Stimulated activated CD4-positive, alpha-beta T cell treated with anti-CD3 and anti-CD28 coated beads, Interleukin-2, amount 100 ng/mL, for 24 hours (primary cell): ENCODE results near the gene KRTAP5-2.
"Not testable (repeated sequence)": the region's sequence is repeated elsewhere in the genome, so short reads cannot be mapped to it uniquely, and the experiment has no call there.

ENCODE experiments used
- DNase-seq, 2 donors: peaks; one replicate each; pipeline ENCODE4 v3.0.0-alpha.2; 2020

The KRTAP5-2 gene

GRCh38 chr11:1586699-1587098, 11.4 kb downstream of the KRTAP5-2 start:
- DNase-seq = no peak

DNA sequence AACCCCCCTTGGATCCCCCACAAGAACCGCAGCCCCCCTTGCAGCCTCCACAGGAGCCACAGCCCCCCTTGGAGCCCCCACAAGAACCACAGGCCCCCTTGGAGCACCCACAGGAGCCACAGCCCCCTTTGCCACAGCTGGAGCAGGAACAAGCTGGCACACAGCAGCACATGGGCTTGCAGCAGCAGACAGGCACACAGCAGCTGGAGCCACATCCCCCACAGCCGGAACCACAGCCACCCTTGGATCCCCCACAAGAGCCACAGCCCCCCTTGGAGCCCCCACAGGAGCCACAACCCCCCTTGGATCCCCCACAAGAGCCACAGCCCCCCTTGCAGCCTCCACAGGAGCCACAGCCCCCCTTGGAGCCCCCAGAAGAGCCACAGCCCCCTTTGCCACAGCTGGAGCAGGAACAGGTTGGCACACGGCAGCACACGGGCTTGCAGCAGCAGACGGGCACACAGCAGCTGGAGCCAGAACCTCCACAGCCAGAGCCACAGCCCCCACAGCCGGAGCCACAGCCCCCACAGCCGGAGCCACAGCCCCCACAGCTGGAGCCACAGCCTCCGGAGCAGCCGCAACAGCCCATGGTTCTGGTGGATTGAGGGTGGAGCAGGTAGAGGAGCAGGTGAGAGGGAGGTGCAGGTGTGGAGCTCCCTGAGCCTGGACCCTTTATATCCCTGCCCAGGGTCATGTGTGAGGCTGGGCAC, 13.3 kb downstream of the KRTAP5-2 start, which contains the start of gene KRTAP5-1:
Gene KRTAP5-1, minus strand, starts transcription at position 623 of the 710 bp plus-strand sequence. Its CDS starts 34 bp downstream, at position 589.
- DNase-seq = not testable (repeated sequence)

GRCh38 chr11:1582909-1583308, 15.2 kb downstream of the KRTAP5-2 start:
- DNase-seq = not testable (repeated sequence)

DNA sequence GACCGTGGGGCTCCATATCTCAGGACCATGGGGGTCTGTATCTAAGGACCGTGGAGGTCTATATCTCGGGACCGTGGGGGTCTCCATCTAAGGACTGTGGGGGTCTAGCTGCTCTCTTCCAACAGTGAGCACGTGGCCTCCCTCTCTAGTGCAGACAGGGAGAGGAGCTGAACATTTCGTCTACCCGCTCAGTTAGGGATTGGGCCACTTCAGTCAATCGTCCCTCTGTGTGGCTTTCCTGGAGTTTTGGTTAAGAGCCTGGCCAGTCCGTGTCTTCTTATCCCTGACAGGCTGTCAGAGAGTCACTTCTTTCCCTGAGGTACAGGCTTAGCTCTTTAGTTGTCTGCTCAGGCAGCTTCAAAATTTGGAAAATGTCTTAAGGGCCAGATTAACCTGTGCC, 16.1 kb downstream of the KRTAP5-2 start:
- no peak for DNase-seq

DNA sequence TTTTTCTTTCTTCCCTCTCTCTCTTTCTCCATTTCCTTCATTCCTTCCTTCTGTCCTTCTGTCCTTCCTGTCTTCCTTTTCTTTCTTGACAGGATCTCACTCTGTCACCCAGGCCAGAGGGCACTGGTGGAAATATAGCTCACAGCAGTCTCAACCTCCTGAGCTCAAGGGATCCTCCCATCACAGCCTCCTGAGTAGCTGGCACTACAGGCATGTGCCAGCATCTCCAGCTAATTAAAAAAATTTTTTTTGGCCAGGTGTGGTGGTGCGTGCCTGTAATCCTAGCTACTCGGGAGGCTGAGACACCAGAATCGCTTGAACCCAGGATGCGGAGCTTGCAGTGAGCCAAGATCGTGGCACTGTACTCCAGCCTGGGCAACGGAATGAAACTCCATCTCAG, 21.3 kb downstream of the KRTAP5-2 start:
- DNase-seq = no peak

DNA sequence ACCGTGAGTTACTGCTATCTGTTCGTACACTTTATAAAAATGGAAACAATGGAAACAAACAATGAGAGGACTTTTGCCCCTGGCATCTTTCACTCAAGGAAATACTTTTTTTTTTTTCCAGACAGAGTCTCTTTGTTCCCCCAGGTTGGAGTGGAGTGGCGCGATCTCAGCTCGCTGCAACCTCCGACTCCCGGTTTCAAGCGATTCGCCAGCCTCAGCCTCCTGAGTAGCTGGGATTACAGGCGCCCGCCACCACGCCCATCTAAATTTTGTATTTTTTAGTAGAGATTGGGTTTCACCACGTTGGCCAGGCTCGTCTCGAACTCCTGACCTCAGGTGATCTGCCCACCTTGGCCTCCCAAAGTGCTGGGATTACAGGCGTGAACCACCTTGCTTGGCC, 22.3 kb downstream of the KRTAP5-2 start:
- DNase-seq = not testable (repeated sequence)

DNA sequence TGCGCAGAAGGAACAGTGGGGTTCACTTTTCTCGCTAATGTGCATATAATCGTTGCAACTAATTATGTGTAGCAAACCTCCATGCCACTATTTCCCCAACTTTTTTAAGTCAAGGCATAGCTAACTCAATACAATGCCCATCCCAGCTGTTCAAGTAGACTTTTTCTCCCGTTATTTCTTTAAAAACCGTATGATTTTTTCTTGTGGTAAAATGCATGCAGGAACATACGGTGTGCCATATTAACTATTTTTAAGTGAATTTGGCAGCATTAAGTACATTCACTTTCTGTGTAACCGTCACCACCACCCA, 23.2 kb downstream of the KRTAP5-2 start:
- no peak for DNase-seq

DNA sequence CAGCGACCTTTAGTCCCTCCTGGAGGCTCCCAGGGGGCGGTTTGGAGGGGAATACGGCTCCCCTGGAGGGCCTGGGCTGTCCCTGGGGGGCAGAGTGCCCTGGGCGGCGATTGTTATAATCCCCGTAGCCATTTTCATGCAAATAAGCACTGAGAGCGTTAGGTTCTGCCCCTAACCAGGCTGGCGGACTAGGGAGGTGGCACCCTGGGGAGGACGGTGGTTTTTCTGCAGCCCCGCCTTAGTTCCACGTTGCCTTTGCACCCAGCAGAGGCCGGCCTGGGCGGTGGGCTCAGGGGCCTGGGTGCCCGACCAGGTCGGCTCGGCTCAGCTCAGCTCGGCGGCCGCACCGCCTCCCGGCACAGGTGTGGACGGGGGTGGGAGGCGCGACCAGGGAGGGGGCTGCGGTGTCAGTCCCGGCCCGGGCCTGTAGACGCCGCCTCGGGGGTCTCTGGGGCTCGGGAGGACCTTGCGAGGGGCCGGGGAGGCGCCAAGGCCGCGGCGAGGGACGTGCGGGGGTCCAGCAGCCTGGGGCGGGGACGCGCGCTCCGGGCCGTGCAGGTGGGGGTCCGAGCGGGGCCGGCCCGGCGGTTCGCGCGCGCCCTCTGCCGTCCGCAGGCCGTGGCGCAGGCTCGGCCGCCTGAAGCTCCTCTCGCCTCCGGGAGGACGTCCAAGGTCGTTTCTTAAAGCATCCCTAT, 23.7 kb downstream of the KRTAP5-2 start:
- peak; percentile 67 to 68 for DNase-seq

GRCh38 chr11:1573903-1574237, 24.2 kb downstream of the KRTAP5-2 start:
- no peak for DNase-seq

DNA sequence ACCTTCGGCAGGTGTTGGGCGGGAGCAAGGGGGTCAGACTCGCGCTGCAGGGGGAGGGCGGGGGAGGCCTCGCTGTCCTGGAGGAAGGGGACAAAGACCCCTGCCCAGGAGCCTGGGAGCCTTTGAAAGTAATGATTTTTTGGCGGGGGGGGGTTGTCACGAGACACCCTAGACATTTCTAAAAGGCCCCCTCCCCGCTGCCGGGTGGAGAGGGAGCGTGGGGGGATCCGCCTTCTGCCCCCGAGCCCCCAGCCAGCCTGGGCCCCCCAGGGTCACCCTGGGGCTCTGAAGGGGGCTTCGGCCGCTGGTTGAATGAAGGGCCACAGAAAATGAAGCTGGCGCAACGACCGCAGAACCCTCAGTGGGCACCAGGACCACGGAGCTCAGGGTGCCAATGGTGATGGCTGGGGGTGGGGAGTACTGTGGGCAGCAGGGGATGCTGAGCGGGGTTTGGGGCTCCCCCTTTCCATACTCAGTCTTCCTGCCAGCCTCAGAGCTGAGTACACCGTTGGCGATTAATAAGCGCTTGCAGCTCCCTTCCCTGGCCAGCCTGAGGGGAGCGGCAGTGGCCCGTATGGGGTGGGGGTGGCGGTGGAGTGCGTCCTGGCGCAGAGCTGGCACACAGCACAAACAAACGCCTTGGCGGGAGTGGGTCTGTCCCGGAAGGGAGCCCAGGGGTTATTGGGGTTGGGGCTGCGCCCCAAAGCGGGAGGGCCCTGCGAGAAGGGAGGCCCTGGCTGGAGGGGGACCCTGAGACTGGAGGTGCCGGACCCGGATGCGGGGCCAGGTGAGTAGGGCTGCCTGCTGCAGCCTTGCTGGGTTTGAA, 24.8 kb downstream of the KRTAP5-2 start:
- peak in 1 of 2 donors; percentile 29 for DNase-seq

DNA sequence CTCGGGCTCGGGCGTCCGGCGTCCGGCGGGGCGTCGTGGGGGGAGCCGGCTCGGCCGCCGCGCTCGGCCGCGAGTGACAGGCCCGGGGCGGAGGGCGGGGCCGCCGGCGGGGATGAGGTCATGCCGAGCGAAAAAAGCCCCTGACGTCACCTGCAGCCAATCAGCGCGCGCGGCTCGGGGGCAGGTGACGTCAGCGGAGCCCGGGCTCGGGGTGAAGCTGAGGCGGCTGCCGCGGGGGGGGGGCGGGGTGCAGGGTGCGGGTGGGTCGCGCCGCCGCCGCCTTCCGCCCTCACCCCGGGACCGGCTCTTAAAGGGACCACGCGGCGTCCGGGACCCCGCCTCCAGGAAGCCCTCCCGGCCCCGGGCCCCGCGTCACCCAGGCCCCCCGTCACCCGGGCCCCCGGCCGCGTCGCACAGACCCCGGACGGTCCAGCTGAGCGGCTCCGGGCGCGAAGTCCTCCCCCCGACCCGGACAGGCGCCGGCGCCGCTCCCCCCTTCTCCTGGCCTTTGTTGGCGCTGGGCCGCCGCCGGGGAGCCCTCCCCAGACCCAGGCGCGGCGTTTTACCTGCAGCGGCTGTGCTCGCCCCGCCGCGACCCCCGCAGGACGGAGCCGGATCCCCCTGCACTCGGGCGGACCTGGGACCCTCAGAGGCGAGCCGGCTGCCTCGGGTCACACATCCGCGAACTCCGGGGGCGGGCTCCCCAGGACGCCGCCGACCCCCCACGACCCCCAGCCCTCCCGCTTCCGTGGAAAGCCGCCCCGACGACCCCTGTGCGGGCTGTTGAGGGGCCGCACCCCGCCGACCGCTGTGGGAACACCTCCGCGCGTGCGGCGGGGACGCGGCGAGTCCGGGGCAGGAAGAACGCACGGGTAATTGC, 25.7 kb downstream of the KRTAP5-2 start, which contains the start of gene DUSP8:
Gene DUSP8, minus strand, starts transcription at position 75 of the 880 bp plus-strand sequence. CDS start 6,445 bp downstream, outside the sequence.
- peak; percentile 91 to 92 for DNase-seq

DNA sequence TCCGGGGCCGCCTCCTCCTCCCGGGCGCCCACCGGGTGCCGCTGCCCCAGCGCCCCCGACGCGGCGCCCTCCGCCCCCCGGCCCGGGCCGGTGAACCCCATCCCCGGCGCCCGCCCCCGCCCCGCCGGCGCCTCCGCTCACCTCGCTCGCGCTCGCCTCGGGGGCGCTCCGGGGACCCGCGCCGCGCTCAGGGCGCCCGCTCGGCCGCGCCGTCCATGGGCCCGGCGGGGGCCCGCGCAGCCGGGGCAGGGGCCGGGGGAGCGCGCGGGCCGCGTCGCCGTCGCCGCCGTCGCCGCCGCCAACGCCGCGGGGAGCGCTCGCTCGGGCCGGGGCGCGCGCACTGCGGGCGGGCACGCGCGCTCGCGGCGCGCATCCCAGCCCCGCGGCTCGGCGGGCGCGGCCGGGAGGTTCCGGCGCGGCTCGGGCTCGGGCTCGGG, 26.3 kb downstream of the KRTAP5-2 start:
- DNase-seq = no peak

- no peak for DNase-seq
These were observed 27.0 kb downstream of the KRTAP5-2 start for GRCh38 chr11:1570896-1571759.

- no peak for DNase-seq
These were observed 27.6 kb downstream of the KRTAP5-2 start for GRCh38 chr11:1570531-1570895.

DNA sequence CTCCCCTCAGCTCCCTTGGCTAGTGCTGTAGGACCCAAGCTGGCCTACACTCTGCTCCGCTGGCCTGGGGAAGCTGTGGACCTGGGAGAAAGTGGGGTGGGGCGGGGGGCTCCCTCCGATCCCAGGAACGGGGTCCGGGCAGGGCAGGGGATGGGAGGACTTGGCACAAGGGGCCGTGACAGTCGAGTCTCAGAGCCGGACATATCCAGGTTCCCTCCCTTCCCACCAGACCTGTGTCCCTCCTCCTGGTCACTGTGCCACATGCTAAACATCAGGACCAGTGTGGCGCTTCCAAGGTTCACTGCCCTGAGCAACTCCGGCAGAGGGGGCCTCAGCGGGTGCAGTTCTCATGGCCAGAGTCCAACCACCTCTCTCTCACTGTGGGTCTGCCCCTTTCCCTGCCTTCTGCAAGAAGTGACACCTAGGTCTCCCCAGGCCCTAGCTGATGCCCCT, 28.1 kb downstream of the KRTAP5-2 start:
- DNase-seq = no peak

GRCh38 chr11:1569251-1569780, 28.8 kb downstream of the KRTAP5-2 start:
- no peak for DNase-seq

DNA sequence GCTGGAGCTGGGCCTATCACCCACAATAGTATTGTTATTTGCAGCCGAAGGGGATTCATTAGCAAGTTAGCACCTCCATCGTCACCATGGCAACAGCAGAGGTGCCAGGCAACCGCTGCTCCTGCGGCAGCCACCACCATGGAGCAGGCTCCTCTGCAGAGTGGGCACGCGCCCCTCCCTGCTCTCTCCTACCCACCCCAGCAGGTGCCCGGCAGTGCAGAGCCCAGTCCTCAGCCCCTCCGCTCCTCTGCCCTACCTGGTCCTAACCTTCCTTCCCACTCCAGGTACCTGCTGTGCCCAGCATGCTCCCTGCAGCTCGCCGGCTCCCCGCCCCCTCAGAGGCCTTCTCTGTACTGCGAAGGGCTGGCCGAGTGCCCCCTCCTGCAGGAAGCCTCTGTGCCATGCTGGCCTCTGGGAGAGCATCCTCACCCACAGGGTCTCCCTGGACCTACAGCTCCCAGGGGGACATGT, 29.6 kb downstream of the KRTAP5-2 start:
- DNase-seq = no peak

GRCh38 chr11:1567721-1568100, 30.4 kb downstream of the KRTAP5-2 start:
- no peak for DNase-seq

DNA sequence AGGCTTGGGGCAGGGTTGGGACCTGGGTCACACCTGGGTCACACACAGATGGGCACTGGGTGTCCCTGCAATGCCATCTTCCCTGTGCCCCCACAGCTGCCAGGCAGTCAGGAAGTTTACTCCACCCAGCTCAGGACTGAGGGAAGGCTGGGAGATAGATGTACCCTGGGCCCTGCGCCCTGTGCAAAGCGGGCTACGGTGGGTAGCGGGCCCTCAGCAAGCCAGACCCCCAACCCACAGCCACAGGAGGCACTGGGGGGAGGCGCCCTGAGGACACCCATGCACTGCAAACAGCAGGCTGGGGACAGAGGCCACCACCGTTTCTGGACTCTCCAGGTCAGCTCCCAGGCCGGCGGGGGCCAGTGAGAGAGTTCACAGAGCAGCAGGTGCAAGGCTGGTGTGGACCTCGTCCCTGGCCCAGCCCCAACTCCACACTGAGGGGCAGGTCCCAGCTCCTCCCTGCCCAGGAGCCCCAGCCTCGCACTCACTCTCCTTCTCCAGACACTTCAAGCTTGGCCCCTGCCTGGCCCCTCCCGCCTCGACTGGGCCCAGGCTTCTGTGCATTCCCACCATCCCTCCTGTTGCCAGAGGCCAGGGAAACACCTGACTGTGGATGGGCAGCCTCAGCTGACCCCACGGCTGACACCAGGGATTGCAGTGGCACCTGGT, 30.9 kb downstream of the KRTAP5-2 start:
- no peak for DNase-seq

DNA sequence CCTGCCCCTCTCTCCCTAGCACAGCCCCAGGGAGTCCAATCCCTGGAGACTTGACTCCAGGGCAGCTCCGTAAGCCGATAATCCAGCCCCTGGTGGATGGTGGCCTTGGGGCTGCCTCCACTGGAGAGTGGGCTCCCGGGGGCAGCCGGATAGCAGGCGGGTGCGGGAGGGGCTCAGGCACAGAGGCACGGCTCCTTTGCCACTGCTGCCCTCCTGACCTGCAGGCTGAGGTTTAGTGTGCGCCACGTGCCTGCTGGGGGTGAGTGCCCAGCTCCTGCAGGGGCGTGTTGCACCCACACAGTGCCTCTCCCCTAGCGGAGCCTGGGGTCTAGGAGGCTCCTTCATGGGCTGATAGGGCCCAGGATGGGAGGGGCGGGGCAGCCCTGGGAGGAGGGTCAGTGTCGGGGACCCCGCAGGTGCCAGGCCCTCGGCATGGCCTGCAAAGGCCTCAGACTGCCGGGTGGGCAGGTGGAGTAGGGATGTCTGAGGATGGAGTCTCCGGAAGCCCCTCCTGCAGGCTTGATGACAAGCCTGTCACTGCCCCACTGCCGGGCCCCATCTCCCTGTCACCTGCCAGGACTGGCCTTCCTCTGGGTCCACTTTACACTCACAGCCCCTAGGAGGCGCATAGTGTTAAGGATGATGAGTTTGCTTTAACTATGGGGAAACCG, 31.6 kb downstream of the KRTAP5-2 start:
- no peak for DNase-seq
